Coronary artery (tissue), 2 donors: ENCODE measurements around the gene MASP2.

Experiments
- DNase-seq: peaks from one replicate; pipeline ENCODE4 v3.0.0-alpha.2; 2017; ENCODE audit warnings: low spot score
- H3K27ac ChIP-seq, 2 donors: fragments of 200-600 bp; sonication (generic); one replicate each; pipeline ENCODE4 v1.5.1; 2016 to 2019
- H3K4me3 ChIP-seq: fragments of 200-600 bp; sonication (generic); 2 replicates; pipeline ENCODE4 v1.5.1; 2016; ENCODE audit warnings: mild to moderate bottlenecking, moderate library complexity
- TF ChIP-seq, protein P1 (sequence below): fragments of 200-600 bp; sonication (generic); IDR thresholded peaks from one replicate; pipeline ENCODE4 v1.5.1; 2019; ENCODE audit warnings: antibody characterized with exemption

Gene MASP2

DNA sequence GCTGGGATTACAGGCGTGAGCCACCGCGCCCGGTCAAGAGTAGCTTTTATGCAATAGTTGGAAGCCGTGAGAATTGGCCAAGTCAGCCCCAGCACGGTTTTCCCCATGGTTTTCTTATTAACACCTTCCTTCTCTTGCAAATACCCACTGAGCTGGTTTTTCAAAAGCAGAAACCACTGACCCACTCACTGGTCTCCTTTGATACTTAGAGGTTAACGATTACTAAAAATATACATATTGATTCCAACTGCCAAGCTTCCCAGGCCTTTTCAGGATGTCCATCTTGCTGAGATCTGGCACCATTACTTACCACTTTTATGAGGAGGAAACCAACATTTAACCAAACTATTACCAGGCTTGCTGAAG is 60.5 kb downstream of the MASP2 start:
- TF ChIP-seq, protein P1, sequence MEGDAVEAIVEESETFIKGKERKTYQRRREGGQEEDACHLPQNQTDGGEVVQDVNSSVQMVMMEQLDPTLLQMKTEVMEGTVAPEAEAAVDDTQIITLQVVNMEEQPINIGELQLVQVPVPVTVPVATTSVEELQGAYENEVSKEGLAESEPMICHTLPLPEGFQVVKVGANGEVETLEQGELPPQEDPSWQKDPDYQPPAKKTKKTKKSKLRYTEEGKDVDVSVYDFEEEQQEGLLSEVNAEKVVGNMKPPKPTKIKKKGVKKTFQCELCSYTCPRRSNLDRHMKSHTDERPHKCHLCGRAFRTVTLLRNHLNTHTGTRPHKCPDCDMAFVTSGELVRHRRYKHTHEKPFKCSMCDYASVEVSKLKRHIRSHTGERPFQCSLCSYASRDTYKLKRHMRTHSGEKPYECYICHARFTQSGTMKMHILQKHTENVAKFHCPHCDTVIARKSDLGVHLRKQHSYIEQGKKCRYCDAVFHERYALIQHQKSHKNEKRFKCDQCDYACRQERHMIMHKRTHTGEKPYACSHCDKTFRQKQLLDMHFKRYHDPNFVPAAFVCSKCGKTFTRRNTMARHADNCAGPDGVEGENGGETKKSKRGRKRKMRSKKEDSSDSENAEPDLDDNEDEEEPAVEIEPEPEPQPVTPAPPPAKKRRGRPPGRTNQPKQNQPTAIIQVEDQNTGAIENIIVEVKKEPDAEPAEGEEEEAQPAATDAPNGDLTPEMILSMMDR: no peak
- Histone ChIP-seq H3K4me3 (no peak overlapping the region), H3K27ac (no peak overlapping the region)
- no peak for DNase-seq

DNA sequence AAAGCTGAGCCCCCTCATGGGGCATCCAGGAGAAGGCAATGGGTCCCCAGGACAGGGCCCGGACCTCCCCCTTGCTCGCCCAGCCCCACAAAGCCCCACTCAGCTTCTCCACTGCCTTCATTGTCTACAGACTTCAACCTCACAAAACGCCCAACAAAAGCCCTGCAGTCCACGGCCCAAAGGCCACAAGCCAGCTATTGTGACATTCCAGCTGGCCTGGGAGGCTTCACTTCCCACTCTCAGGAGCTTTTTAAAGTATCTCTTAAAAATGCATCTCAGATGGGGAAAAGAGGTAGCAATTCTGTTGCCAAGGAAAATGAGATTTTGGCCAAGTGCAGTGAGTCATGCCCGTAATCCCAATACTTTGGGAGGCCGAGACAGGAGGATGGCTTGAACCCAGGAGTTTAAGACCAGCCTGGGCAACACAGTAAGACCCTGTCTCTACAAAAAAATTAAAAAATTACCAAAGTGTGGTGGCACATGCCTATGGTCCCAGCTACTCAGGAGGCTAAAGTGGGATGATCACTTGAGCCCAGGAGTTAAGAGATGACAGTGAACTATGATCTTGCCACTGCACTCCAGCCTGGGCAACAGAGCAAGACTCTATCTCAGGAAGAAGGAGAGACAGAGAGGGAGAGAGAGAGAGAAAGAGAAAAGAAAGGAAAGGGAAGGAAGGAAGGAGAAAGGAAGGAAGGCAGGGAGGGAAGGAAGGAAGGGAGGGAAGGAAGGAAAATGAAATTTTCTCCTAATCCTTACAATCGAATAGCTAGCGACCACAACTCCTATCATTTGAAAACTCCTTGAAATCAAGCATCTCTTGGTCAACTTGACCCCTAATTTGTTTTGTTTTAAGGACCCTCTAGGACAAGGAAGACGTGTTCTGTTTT is 66.0 kb downstream of the MASP2 start:
- DNase-seq: no peak
- Histone ChIP-seq H3K4me3 (peak overlapping the region; percentile 65), H3K27ac (peak overlapping the region in 1 of 2 donors; percentile 84)
- TF ChIP-seq, protein P1: no peak

DNA sequence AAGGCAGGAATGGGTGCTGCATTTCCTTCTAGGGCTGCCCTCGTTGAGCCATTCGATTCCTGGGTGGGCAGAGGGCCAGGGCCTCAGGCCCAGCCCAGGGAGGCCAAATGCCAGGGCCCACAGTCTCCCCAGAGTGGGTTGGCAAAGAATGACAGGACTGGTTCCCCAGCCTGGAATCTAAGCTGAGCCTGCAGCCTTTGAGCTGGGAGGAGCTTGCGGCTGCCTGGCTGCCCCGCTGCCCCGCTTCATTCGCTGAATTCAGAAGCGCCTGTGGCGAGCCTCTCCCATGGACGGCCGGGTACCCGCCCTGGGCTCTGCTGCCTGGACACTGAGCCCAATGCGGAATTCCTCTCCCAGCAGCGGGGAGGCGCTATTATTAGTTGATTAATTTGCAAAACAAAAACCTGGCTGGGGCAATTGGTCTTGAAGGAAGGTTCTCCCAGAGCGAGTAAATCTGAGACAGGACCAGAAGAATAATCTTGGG is 66.9 kb downstream of the MASP2 start:
- peak; percentile 89 for DNase-seq
- TF ChIP-seq, protein P1: no peak
- Histone ChIP-seq H3K4me3 (peak overlapping the region; percentile 65), H3K27ac (peak overlapping the region in 1 of 2 donors; percentile 84)

DNA sequence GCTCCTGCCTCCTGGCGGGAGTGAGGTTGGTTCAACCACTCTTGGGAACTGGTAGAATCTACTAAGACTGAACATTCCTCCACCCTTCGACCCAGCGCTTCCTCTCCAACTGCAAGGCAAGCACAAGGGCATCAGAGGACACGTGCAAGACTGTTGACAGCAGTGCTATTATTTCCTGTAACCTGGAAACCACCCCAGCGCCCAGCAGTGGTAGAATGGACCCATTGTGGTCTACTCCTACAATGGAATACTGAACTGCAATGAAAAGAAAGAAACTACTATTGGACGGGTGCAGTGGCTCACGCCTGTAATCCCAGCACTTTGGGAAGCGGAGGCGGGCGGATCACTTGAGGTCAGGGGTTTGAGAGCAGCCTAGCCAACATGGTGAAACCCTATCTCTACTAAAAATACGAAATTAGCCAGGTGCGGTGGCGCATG is 67.5 kb downstream of the MASP2 start:
- no peak for DNase-seq
- TF ChIP-seq, protein P1: no peak
- peak overlapping the region in 1 of 2 donors; percentile 84 for H3K27ac ChIP-seq
- no peak overlapping the region for H3K4me3 ChIP-seq

DNA sequence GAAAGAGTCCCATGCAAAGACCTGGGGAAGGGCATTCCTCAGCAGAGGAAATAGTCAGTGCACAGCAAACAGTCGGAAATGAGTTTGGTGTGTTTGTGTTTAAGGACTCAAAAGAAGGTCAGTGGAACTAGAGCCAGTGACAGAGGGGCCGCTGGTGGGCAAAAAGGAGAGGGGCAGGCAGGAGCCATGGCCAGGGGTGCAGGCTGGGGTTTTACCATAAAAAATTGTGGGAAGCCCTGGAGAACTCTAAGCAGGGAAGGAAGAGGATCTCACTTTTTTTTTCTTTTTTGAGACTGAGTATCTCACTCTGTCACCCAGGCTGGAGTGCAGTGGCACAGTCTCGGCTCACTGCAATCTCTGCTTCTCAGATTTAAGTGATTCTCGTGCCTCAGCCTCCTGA is 68.3 kb downstream of the MASP2 start:
- Histone ChIP-seq H3K27ac (no peak overlapping the region), H3K4me3 (no peak overlapping the region)
- no peak for DNase-seq
- TF ChIP-seq, protein P1: no peak
